GM23248 (cell line): Measurements from ENCODE around the gene NSUN2. TPM values are rescaled to one million over a fixed set of nuclear protein-coding genes. Genes with fewer than 3 reads are reported as not detected.

Experiments used
- DNase-seq: peaks from one replicate; pipeline ENCODE4 v3.0.0-alpha.2; 2015
- H2AFZ ChIP-seq: fragments of 200-600 bp; sonication (generic); 2 replicates; pipeline ENCODE4 v1.6.1; 2016; ENCODE audit warnings: antibody characterized with exemption
- H3F3A ChIP-seq: fragments of 200-600 bp; sonication (generic); 2 replicates; pipeline ENCODE4 v1.6.1; 2016; ENCODE audit warnings: mild to moderate bottlenecking, antibody characterized with exemption, mixed run types; ENCODE audit not compliant: insufficient read depth
- H3K27ac ChIP-seq: fragments of 200-600 bp; sonication (generic); 2 replicates; pipeline ENCODE4 v1.5.1; 2016; ENCODE audit warnings: mild to moderate bottlenecking
- H3K27me3 ChIP-seq: fragments of 200-600 bp; sonication (generic); replicated peaks from 2 replicates; pipeline ENCODE4 v1.6.1; 2016; ENCODE audit warnings: mild to moderate bottlenecking; ENCODE audit not compliant: insufficient read depth
- H3K36me3 ChIP-seq: fragments of 200-600 bp; sonication (generic); 2 replicates; pipeline ENCODE4 v1.6.1; 2016; ENCODE audit warnings: low read depth, mild to moderate bottlenecking
- H3K4me1 ChIP-seq: fragments of 200-600 bp; sonication (generic); 2 replicates; pipeline ENCODE4 v1.6.1; 2016; ENCODE audit warnings: mild to moderate bottlenecking; ENCODE audit not compliant: insufficient read depth
- H3K4me2 ChIP-seq: fragments of 200-600 bp; sonication (generic); one replicate; pipeline ENCODE4 v1.6.1; 2016; ENCODE audit warnings: mild to moderate bottlenecking; ENCODE audit not compliant: unreplicated experiment
- H3K4me3 ChIP-seq: fragments of 200-600 bp; sonication (generic); 2 replicates; pipeline ENCODE4 v1.5.1; 2016; ENCODE audit warnings: mild to moderate bottlenecking
- H3K79me2 ChIP-seq: fragments of 200-600 bp; sonication (generic); 2 replicates; pipeline ENCODE4 v1.6.1; 2016; ENCODE audit warnings: mild to moderate bottlenecking; ENCODE audit not compliant: insufficient read depth
- H3K9ac ChIP-seq: fragments of 200-600 bp; sonication (generic); 2 replicates; pipeline ENCODE4 v1.6.1; 2016; ENCODE audit warnings: mild to moderate bottlenecking
- H3K9me2 ChIP-seq: fragments of 200-600 bp; sonication (generic); 2 replicates; pipeline ENCODE4 v1.6.1; 2016; ENCODE audit warnings: mixed run types, mild to moderate bottlenecking, moderate library complexity; ENCODE audit not compliant: insufficient read depth
- H3K9me3 ChIP-seq: fragments of 200-600 bp; sonication (generic); one replicate; pipeline ENCODE4 v1.6.1; 2017; ENCODE audit warnings: low read depth
- H4K20me1 ChIP-seq: fragments of 200-600 bp; sonication (generic); 2 replicates; pipeline ENCODE4 v1.6.0; 2016; ENCODE audit not compliant: insufficient read depth
- EZH2 ChIP-seq: fragments of 200-600 bp; sonication (generic); IDR thresholded peaks from 2 replicates; pipeline ENCODE4 v1.6.1; 2018; ENCODE audit warnings: antibody characterized with exemption, mild to moderate bottlenecking; ENCODE audit not compliant: insufficient read depth, poor library complexity, severe bottlenecking
- EZH2phosphoT487 ChIP-seq: fragments of 200-600 bp; sonication (generic); IDR thresholded peaks from 2 replicates; pipeline ENCODE4 v1.6.1; 2018; ENCODE audit warnings: antibody characterized with exemption, moderate library complexity, mild to moderate bottlenecking, low read depth; ENCODE audit not compliant: insufficient read depth
- WGBS, 2 experiments: methylation state at CpG; one replicate each; pipeline ENCODE4 v1.1.6; 2015 to 2017; ENCODE audit warnings: low lambda C conversion rate in 2 of 2, low coverage in 1 of 2; ENCODE audit errors: missing lambda C conversion rate in 2 of 2; 5-methylcytosine and 5-hydroxymethylcytosine counted together
- in situ Hi-C: fragments of 300-500 bp; cut with MboI; formaldehyde crosslinking; loops from 2 replicates; pipeline ENCODE4 v1.15.0; 2020
- polyA plus RNA-seq: library from polyadenylated mRNA; unstranded; fragments of >200 nt; fragmentation: Nextera tagmentation; extraction: Ambion mirVana; gene quantifications from 2 replicates; pipeline ENCODE4 v1.2.1, GENCODE V29; 2016
- total RNA-seq: library from RNA; depleted of rRNA; stranded (reverse); fragments of >200 nt; shearing (Covaris generic); gene quantifications from 2 replicates; pipeline ENCODE4 v1.2.3, GENCODE V29; 2014

The NSUN2 gene
- total and polyA plus RNA-seq, 2 experiments from 2014 or later, result 48.2 to 51.0 TPM

- H3K36me3 ChIP-seq, result no peaks in the 10 kb centered on the region
- no peak overlapping the region for H3K4me2 ChIP-seq
- H3K27ac ChIP-seq, result no peak overlapping the region
- no peak overlapping the region for H3K9ac ChIP-seq
- H3F3A ChIP-seq, result no peaks in the 10 kb centered on the region
- no peaks in the 10 kb centered on the region for H3K9me2 ChIP-seq
- TF ChIP-seq EZH2 (no peak), EZH2phosphoT487 (no peak)
- H3K4me3 ChIP-seq, result no peak overlapping the region
- in situ Hi-C loops, result no loop called here
- no peaks in the 10 kb centered on the region for H3K4me1 ChIP-seq
- no peaks in the 10 kb centered on the region for H4K20me1 ChIP-seq
- no peak for DNase-seq
- no peaks in the 10 kb centered on the region for H3K79me2 ChIP-seq
- no peaks in the 10 kb centered on the region for H3K27me3 ChIP-seq
- whole genome bisulfite sequencing, 2 experiments, result 93% methylated on average over 1 of the region's 1 CpG
- H2AFZ ChIP-seq, result no peak overlapping the region
- no peaks in the 10 kb centered on the region for H3K9me3 ChIP-seq
Measured at GRCh38 chr5:6678385-6678784, 45.5 kb upstream of the NSUN2 start.

GRCh38 chr5:6676702-6677101, 43.9 kb upstream of the NSUN2 start:
- Histone ChIP-seq H3K4me2 (no peak overlapping the region), H3K9ac (no peak overlapping the region), H4K20me1 (no peaks in the 10 kb centered on the region), H3K27me3 (no peaks in the 10 kb centered on the region), H3K4me3 (no peak overlapping the region), H3K9me2 (no peaks in the 10 kb centered on the region), H3K27ac (no peak overlapping the region), H3K4me1 (no peaks in the 10 kb centered on the region), H3K79me2 (no peaks in the 10 kb centered on the region), H3K9me3 (no peaks in the 10 kb centered on the region), H3K36me3 (no peaks in the 10 kb centered on the region), H3F3A (no peaks in the 10 kb centered on the region), H2AFZ (no peak overlapping the region)
- TF ChIP-seq EZH2, result no peak
- no peak for TF ChIP-seq EZH2phosphoT487
- peak; percentile 49 for DNase-seq
- in situ Hi-C loops, result no loop called here
- 59 to 64% methylated on average over 2 of the region's 2 CpGs for WGBS, 2 experiments

- no peak for TF ChIP-seq EZH2
- no peak for TF ChIP-seq EZH2phosphoT487
- Histone ChIP-seq H3K9ac (no peak overlapping the region), H3K9me2 (no peaks in the 10 kb centered on the region), H3K27ac (no peak overlapping the region), H4K20me1 (no peaks in the 10 kb centered on the region), H3K4me1 (no peaks in the 10 kb centered on the region), H3F3A (no peaks in the 10 kb centered on the region), H3K79me2 (no peaks in the 10 kb centered on the region), H2AFZ (no peak overlapping the region), H3K9me3 (no peaks in the 10 kb centered on the region), H3K36me3 (no peaks in the 10 kb centered on the region), H3K27me3 (no peaks in the 10 kb centered on the region), H3K4me3 (no peak overlapping the region), H3K4me2 (no peak overlapping the region)
- DNase-seq, result no peak
- 83 to 89% methylated on average over 5 of the region's 5 CpGs for WGBS, 2 experiments
- in situ Hi-C loops, result no loop called here
Measured at GRCh38 chr5:6675784-6676491, 43.1 kb upstream of the NSUN2 start.

DNA sequence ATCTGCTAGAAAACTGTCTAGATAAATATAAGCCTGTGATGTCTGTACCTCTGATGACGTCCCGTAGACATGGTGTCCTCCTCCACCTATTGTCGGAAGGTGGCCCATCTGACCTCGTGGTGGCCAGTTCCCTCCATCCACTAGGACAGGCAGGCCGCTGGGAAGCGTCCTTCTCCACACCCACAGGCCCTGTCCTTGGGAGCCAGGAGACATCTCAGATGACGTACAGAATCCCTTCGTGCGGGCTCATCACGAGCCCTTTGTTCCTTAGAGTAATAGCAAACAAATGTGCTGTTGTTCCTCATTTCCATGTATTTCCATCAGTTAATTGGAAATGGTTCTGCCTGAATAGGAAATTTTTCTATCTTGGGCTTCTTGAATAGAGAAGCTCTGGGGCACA, 42.0 kb upstream of the NSUN2 start:
- WGBS, 2 experiments, result 96% methylated on average over 10 of the region's 10 CpGs
- Histone ChIP-seq H3K9me2 (no peaks in the 10 kb centered on the region), H4K20me1 (no peaks in the 10 kb centered on the region), H3K36me3 (no peaks in the 10 kb centered on the region), H3K4me2 (no peak overlapping the region), H3K9ac (no peak overlapping the region), H3K27me3 (no peaks in the 10 kb centered on the region), H3F3A (no peaks in the 10 kb centered on the region), H3K4me3 (no peak overlapping the region), H2AFZ (no peak overlapping the region), H3K79me2 (no peaks in the 10 kb centered on the region), H3K4me1 (no peaks in the 10 kb centered on the region), H3K9me3 (no peaks in the 10 kb centered on the region), H3K27ac (no peak overlapping the region)
- TF ChIP-seq EZH2phosphoT487 (no peak), EZH2 (no peak)
- DNase-seq, result no peak
- in situ Hi-C loops, result no loop called here

GRCh38 chr5:6674421-6674820, 41.6 kb upstream of the NSUN2 start:
- no peak overlapping the region for H3K9ac ChIP-seq
- no peaks in the 10 kb centered on the region for H4K20me1 ChIP-seq
- H3F3A ChIP-seq, result no peaks in the 10 kb centered on the region
- H3K4me3 ChIP-seq, result no peak overlapping the region
- no peaks in the 10 kb centered on the region for H3K4me1 ChIP-seq
- no peak overlapping the region for H2AFZ ChIP-seq
- H3K9me3 ChIP-seq, result no peaks in the 10 kb centered on the region
- no peak overlapping the region for H3K4me2 ChIP-seq
- H3K79me2 ChIP-seq, result no peaks in the 10 kb centered on the region
- H3K27me3 ChIP-seq, result no peaks in the 10 kb centered on the region
- 43 to 61% methylated on average over 3 of the region's 3 CpGs for whole genome bisulfite sequencing, 2 experiments
- no peaks in the 10 kb centered on the region for H3K36me3 ChIP-seq
- H3K27ac ChIP-seq, result no peak overlapping the region
- H3K9me2 ChIP-seq, result no peaks in the 10 kb centered on the region
- TF ChIP-seq EZH2, result no peak
- no peak for TF ChIP-seq EZH2phosphoT487
- in situ Hi-C loops, result no loop called here
- no peak for DNase-seq
